HEK293 (cell line): Measurements from ENCODE around the gene A4GALT.

Source experiments
- ATF2 ChIP-seq: fragments of 450-650 bp; formaldehyde crosslinking; IDR thresholded peaks from 2 replicates; pipeline ENCODE4 v1.5.1; 2016; ENCODE audit warnings: missing biosample characterization, missing genetic modification characterization, low read depth
- YY1 ChIP-seq: fragments of 450-650 bp; formaldehyde crosslinking; IDR thresholded peaks from 2 replicates; pipeline ENCODE4 v1.5.1; 2018; ENCODE audit warnings: missing biosample characterization, missing genetic modification characterization
- ZBTB7A ChIP-seq: fragments of 450-650 bp; formaldehyde crosslinking; IDR thresholded peaks from 2 replicates; pipeline ENCODE4 v1.5.1; 2016; ENCODE audit warnings: low read depth, missing biosample characterization, missing genetic modification characterization
- ZNF211 ChIP-seq: fragments of 450-650 bp; formaldehyde crosslinking; IDR thresholded peaks from 2 replicates; pipeline ENCODE4 v1.5.1; 2016; ENCODE audit warnings: low read depth, missing biosample characterization, missing genetic modification characterization
- ZNF24 ChIP-seq: fragments of 450-650 bp; formaldehyde crosslinking; IDR thresholded peaks from 2 replicates; pipeline ENCODE4 v1.5.1; 2016; ENCODE audit warnings: missing biosample characterization, missing genetic modification characterization
- ZNF335 ChIP-seq: fragments of 450-650 bp; formaldehyde crosslinking; conservative IDR thresholded peaks from 2 replicates; pipeline ENCODE4 v1.5.1; 2016; ENCODE audit warnings: missing biosample characterization, missing genetic modification characterization
- ZNF747 ChIP-seq: fragments of 450-650 bp; formaldehyde crosslinking; IDR thresholded peaks from 2 replicates; pipeline ENCODE4 v1.5.1; 2016; ENCODE audit warnings: missing biosample characterization, missing genetic modification characterization
- TF ChIP-seq, protein P1 (sequence below): fragments of 450-650 bp; formaldehyde crosslinking; IDR thresholded peaks from 2 replicates; pipeline ENCODE4 v1.5.1; 2016; ENCODE audit warnings: missing biosample characterization, missing genetic modification characterization
- TF ChIP-seq, protein P2 (sequence below): fragments of 450-650 bp; formaldehyde crosslinking; IDR thresholded peaks from 2 replicates; pipeline ENCODE4 v1.5.1; 2016; ENCODE audit warnings: missing biosample characterization, missing genetic modification characterization

DNA sequence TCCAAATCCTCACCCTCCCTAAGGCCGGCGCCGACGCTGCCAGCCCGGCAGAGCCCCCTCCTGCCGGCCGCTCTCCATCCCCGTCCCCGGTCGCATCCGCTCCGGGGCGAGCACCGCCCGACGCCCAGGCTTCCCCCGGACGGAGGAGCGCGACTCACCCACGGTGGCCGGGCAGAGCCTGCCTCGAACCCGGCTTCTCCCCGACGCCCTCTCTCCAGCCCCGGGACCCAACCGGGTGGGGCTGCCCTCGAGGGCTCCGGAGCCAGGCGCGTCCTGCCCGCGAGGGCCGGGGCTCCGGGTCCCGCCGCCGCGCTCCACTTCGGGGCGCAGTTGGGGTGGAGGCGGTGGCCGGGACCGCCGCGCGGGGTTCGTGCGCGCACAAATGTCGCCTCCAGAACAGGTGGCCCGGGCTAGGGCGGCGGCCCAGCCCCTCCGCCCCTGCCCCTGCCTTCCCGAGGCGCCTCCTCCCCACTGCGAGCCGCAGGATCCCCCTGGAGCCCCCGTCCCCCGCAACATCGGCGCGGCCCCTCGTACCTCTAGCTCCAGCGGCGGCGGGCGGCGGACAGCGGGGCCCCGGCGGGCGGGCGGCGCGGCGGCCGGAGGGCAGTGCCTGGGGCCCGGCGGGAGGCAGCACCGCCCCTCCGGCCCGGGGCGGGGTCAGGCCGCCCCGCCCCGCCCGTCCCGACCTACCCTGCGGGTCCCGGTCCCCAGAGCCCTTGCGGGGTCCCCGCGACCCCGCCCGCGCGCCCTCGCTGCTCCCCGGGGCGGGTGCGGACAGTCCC, at the start of gene A4GALT:
- TF ChIP-seq YY1 (no peak), ZBTB7A (tag by site-specific recombination) (no peak), ZNF24 (tag by site-specific recombination) (no peak), ZNF747 (no peak), ZNF335 (peak; percentile 82), ZNF211 (no peak), ATF2 (tag by site-specific recombination) (no peak)
- TF ChIP-seq, protein P1, sequence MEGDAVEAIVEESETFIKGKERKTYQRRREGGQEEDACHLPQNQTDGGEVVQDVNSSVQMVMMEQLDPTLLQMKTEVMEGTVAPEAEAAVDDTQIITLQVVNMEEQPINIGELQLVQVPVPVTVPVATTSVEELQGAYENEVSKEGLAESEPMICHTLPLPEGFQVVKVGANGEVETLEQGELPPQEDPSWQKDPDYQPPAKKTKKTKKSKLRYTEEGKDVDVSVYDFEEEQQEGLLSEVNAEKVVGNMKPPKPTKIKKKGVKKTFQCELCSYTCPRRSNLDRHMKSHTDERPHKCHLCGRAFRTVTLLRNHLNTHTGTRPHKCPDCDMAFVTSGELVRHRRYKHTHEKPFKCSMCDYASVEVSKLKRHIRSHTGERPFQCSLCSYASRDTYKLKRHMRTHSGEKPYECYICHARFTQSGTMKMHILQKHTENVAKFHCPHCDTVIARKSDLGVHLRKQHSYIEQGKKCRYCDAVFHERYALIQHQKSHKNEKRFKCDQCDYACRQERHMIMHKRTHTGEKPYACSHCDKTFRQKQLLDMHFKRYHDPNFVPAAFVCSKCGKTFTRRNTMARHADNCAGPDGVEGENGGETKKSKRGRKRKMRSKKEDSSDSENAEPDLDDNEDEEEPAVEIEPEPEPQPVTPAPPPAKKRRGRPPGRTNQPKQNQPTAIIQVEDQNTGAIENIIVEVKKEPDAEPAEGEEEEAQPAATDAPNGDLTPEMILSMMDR: no peak
- TF ChIP-seq, protein P2, sequence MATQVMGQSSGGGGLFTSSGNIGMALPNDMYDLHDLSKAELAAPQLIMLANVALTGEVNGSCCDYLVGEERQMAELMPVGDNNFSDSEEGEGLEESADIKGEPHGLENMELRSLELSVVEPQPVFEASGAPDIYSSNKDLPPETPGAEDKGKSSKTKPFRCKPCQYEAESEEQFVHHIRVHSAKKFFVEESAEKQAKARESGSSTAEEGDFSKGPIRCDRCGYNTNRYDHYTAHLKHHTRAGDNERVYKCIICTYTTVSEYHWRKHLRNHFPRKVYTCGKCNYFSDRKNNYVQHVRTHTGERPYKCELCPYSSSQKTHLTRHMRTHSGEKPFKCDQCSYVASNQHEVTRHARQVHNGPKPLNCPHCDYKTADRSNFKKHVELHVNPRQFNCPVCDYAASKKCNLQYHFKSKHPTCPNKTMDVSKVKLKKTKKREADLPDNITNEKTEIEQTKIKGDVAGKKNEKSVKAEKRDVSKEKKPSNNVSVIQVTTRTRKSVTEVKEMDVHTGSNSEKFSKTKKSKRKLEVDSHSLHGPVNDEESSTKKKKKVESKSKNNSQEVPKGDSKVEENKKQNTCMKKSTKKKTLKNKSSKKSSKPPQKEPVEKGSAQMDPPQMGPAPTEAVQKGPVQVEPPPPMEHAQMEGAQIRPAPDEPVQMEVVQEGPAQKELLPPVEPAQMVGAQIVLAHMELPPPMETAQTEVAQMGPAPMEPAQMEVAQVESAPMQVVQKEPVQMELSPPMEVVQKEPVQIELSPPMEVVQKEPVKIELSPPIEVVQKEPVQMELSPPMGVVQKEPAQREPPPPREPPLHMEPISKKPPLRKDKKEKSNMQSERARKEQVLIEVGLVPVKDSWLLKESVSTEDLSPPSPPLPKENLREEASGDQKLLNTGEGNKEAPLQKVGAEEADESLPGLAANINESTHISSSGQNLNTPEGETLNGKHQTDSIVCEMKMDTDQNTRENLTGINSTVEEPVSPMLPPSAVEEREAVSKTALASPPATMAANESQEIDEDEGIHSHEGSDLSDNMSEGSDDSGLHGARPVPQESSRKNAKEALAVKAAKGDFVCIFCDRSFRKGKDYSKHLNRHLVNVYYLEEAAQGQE (tag by site-specific recombination): no peak
